IMR-90 (cell line): ENCODE data around the gene BANP. TPM values are rescaled to one million over a fixed set of nuclear protein-coding genes. Genes with fewer than 3 reads are reported as not detected.

Experiments used
- ATAC-seq: fragments of 200-7000 bp; cut with Tn5 transposase; 2 replicates; pipeline ENCODE4 v1.9.1; 2020; ENCODE audit warnings: low read depth, mild to moderate bottlenecking, moderate library complexity
- BruUV-seq: library from RNA; stranded (reverse); fragments of 400-500 nt; replicated peaks from 2 replicates; lab custom pipeline; 2021; lab: Mats Ljungman, UMichigan
- CTCF ChIA-PET: fragments of 300-600 bp; formaldehyde crosslinking; extraction: SDS; loops from one replicate; lab custom pipeline; 2021; ENCODE audit warnings: antibody characterized with exemption; lab: Yijun Ruan, JAX
- POLR2A ChIA-PET: fragments of 300-600 bp; sonication (Branson Sonifier 250); formaldehyde crosslinking; loops from one replicate; lab custom pipeline; 2022; ENCODE audit warnings: antibody characterized with exemption; ENCODE audit not compliant: unreplicated experiment; lab: Charles Lee
- DNase-seq: peaks from one replicate; pipeline ENCODE4 v3.0.0; 2013
- H2AFZ ChIP-seq: replicated peaks from 2 replicates; pipeline ENCODE3; 2013; ENCODE audit warnings: low read length, mild to moderate bottlenecking; ENCODE audit not compliant: poor library complexity
- H2AK5ac ChIP-seq: 2 replicates; pipeline ENCODE4 v1.6.1; 2013; ENCODE audit warnings: low read depth, low read length, inconsistent platforms
- H2AK9ac ChIP-seq: replicated peaks from 2 replicates; pipeline ENCODE3; 2013; ENCODE audit warnings: mild to moderate bottlenecking, low read depth, low read length, moderate library complexity; ENCODE audit not compliant: poor library complexity
- H2BK120ac ChIP-seq: 2 replicates; pipeline ENCODE4 v1.6.1; 2013; ENCODE audit warnings: low read depth, low read length, inconsistent platforms
- H2BK15ac ChIP-seq: 3 replicates; pipeline ENCODE4 v1.6.1; 2013; ENCODE audit warnings: low read depth, low read length, inconsistent platforms
- H2BK20ac ChIP-seq: 2 replicates; pipeline ENCODE4 v1.6.1; 2013; ENCODE audit warnings: low read depth, mild to moderate bottlenecking, inconsistent platforms, low read length, moderate library complexity
- H2BK5ac ChIP-seq: 2 replicates; pipeline ENCODE4 v1.6.1; 2013; ENCODE audit warnings: mild to moderate bottlenecking, low read depth, low read length, inconsistent platforms; ENCODE audit not compliant: poor library complexity, severe bottlenecking
- H3K14ac ChIP-seq: replicated peaks from 2 replicates; pipeline ENCODE4 v1.6.1; 2013; ENCODE audit warnings: low read depth, low read length, inconsistent platforms
- H3K18ac ChIP-seq: 2 replicates; pipeline ENCODE4 v1.6.1; 2013; ENCODE audit warnings: low read depth, low read length, control low read depth
- H3K23ac ChIP-seq: 2 replicates; pipeline ENCODE4 v1.6.1; 2013; ENCODE audit warnings: low read depth, low read length, inconsistent platforms
- H3K27ac ChIP-seq: 2 replicates; pipeline ENCODE4 v1.5.1; 2013; ENCODE audit warnings: mild to moderate bottlenecking, control low read depth, low read length; ENCODE audit not compliant: insufficient read depth
- H3K27me3 ChIP-seq: 2 replicates; pipeline ENCODE4 v1.6.1; 2013; ENCODE audit warnings: low read length; ENCODE audit not compliant: control insufficient read depth, insufficient read depth
- H3K36me3 ChIP-seq: 2 replicates; pipeline ENCODE4 v1.6.1; 2013; ENCODE audit warnings: low read length, mixed read lengths; ENCODE audit not compliant: control insufficient read depth, insufficient read depth
- H3K4ac ChIP-seq: 2 replicates; pipeline ENCODE4 v1.6.1; 2013; ENCODE audit warnings: low read depth, low read length, inconsistent platforms
- H3K4me1 ChIP-seq: 2 replicates; pipeline ENCODE4 v1.6.1; 2013; ENCODE audit warnings: low read length, mixed read lengths; ENCODE audit not compliant: control insufficient read depth, insufficient read depth
- H3K4me2 ChIP-seq: 2 replicates; pipeline ENCODE4 v1.6.1; 2013; ENCODE audit warnings: low read depth, mild to moderate bottlenecking, control low read depth, low read length, moderate library complexity
- H3K4me3 ChIP-seq: 2 replicates; pipeline ENCODE4 v1.5.1; 2013; ENCODE audit warnings: low read depth, mild to moderate bottlenecking, control low read depth, low read length, moderate library complexity; ENCODE audit not compliant: insufficient read depth
- H3K56ac ChIP-seq: 2 replicates; pipeline ENCODE4 v1.6.1; 2013; ENCODE audit warnings: low read length, inconsistent platforms; ENCODE audit not compliant: insufficient read depth; ENCODE audit errors: extremely low read depth
- H3K79me1 ChIP-seq, 2 experiments: 2 replicates each; pipeline ENCODE4 v1.6.1; 2013; ENCODE audit warnings: low read length in 2 of 2, inconsistent platforms in 1 of 2, low read depth in 1 of 2
- H3K9ac ChIP-seq: 2 replicates; pipeline ENCODE4 v1.6.1; 2013; ENCODE audit warnings: low read depth, low read length, control low read depth
- H3K9me1 ChIP-seq: 2 replicates; pipeline ENCODE4 v1.6.1; 2013; ENCODE audit warnings: low read length, inconsistent platforms; ENCODE audit not compliant: insufficient read depth
- H3K9me3 ChIP-seq: 2 replicates; pipeline ENCODE4 v1.6.1; 2013; ENCODE audit warnings: low read length; ENCODE audit not compliant: control insufficient read depth, insufficient read depth
- H4K20me1 ChIP-seq: 2 replicates; pipeline ENCODE4 v1.6.1; 2013; ENCODE audit warnings: low read length, inconsistent platforms; ENCODE audit not compliant: insufficient read depth
- H4K5ac ChIP-seq: 2 replicates; pipeline ENCODE4 v1.6.1; 2013; ENCODE audit warnings: mild to moderate bottlenecking, low read depth, low read length, control low read depth
- H4K8ac ChIP-seq, 2 experiments: 2 replicates each; pipeline ENCODE4 v1.6.1; 2013; ENCODE audit warnings: low read depth in 2 of 2, low read length in 2 of 2, control low read depth in 1 of 2, inconsistent platforms in 1 of 2
- H4K91ac ChIP-seq: 2 replicates; pipeline ENCODE4 v1.6.1; 2013; ENCODE audit warnings: low read depth, low read length, inconsistent platforms; ENCODE audit not compliant: insufficient read depth
- BHLHE40 ChIP-seq: fragments of 150-350 bp; IDR thresholded peaks from 2 replicates; pipeline ENCODE4 v1.6.1; 2016; ENCODE audit warnings: mild to moderate bottlenecking, low read depth, low read length
- CEBPB ChIP-seq: IDR thresholded peaks from 2 replicates; pipeline ENCODE4 v1.6.1; 2012; ENCODE audit warnings: low read depth, low read length, improper control_type of control experiment
- CHD1 ChIP-seq: IDR thresholded peaks from 2 replicates; pipeline ENCODE4 v1.6.1; 2012; ENCODE audit warnings: low read depth, low read length, improper control_type of control experiment
- MAFK ChIP-seq: IDR thresholded peaks from 2 replicates; pipeline ENCODE4 v1.6.1; 2012; ENCODE audit warnings: low read depth, low read length, improper control_type of control experiment
- MAZ ChIP-seq: IDR thresholded peaks from 2 replicates; pipeline ENCODE4 v1.6.1; 2012; ENCODE audit warnings: low read depth, mild to moderate bottlenecking, low read length, improper control_type of control experiment, moderate library complexity, borderline replicate concordance
- MXI1 ChIP-seq: IDR thresholded peaks from 2 replicates; pipeline ENCODE4 v1.6.1; 2012; ENCODE audit warnings: low read depth, mild to moderate bottlenecking, low read length, moderate library complexity, borderline replicate concordance
- NFE2L2 ChIP-seq: fragments of 150-350 bp; IDR thresholded peaks from 2 replicates; pipeline ENCODE4 v1.6.1; 2016; ENCODE audit warnings: low read depth, mild to moderate bottlenecking, low read length
- USF2 ChIP-seq: fragments of 150-350 bp; IDR thresholded peaks from 2 replicates; pipeline ENCODE4 v1.6.1; 2017; ENCODE audit warnings: mild to moderate bottlenecking, antibody characterized with exemption, low read length, low read depth
- WGBS, 2 experiments: methylation state at CpG; one replicate each; pipeline versions ENCODE4 v1.1.5 to v1.1.7; 2013; ENCODE audit warnings: missing lambda C conversion rate in 2 of 2; ENCODE audit not compliant: insufficient read length in 1 of 2; ENCODE audit errors: extremely low coverage in 2 of 2; 5-methylcytosine and 5-hydroxymethylcytosine counted together
- dilution Hi-C: fragments of 300-500 bp; cut with HindIII; formaldehyde crosslinking; loops from one replicate; pipeline ENCODE4 v1.14.3; 2018; ENCODE audit warnings: low sequenced_read_pairs; ENCODE audit not compliant: unreplicated experiment
- in situ Hi-C: fragments of 300-500 bp; cut with MboI; formaldehyde crosslinking; loops from 3 replicates; pipeline ENCODE4 v1.14.3; 2019; ENCODE audit warnings: low sequenced_read_pairs, inconsistent platforms, mixed read lengths
- intact Hi-C: fragments of 100-400 bp; cut with micrococcal nuclease; formaldehyde crosslinking; loops from 2 replicates; pipeline ENCODE4 v1.10.0; 2022
- polyA plus RNA-seq, 3 experiments: library from polyadenylated mRNA; depleted of rRNA; stranded (reverse); fragments of >200 nt; gene quantifications; 2 replicates each; pipeline ENCODE4 v1.2.3, GENCODE V29; 2012; ENCODE audit warnings: low replicate concordance in 1 of 3
- total RNA-seq: library from RNA; depleted of rRNA; stranded (reverse); fragments of >200 nt; gene quantifications from 2 replicates; pipeline ENCODE4 v1.2.3, GENCODE V29; 2012

The BANP gene
- total and polyA plus RNA-seq, 2 of the 4 experiments (the other 2 are of a cell fraction), result 17.4 to 17.9 TPM

- dilution Hi-C loops, result no loop called here
- Histone ChIP-seq H3K14ac (no peak overlapping the region), H3K9ac (no peak overlapping the region), H3K27me3 (no peaks in the 10 kb centered on the region), H3K23ac (peak overlapping the region; percentile 56), H2AK5ac (no peak overlapping the region), H3K4ac (no peak overlapping the region), H3K4me3 (no peak overlapping the region), H3K18ac (no peak overlapping the region), H3K36me3 (peaks cover 2% of the 10 kb centered on the region; the same call in 1 of the 2 replicates), H2AFZ (no peak overlapping the region), H4K20me1 (peaks cover 19% of the 10 kb centered on the region), H2BK5ac (no peak overlapping the region), H3K9me3 (no peaks in the 10 kb centered on the region), H2BK15ac (no peak overlapping the region), H2BK120ac (no peak overlapping the region), H4K91ac (no peak overlapping the region), H3K79me1 (peaks cover 29 to 96% of the 10 kb centered on the region in 2 experiments), H3K4me1 (peaks cover 23% of the 10 kb centered on the region), H3K56ac (no peak overlapping the region), H4K8ac (no peak overlapping the region), H3K4me2 (no peak overlapping the region), H4K5ac (no peak overlapping the region), H3K9me1 (peaks cover 19% of the 10 kb centered on the region), H3K27ac (no peak overlapping the region), H2BK20ac (0 out of 2 replicates have a peak overlapping the region, but pooled peaks have one; percentile 10), H2AK9ac (no peak overlapping the region)
- ChIA-PET CTCF (no interaction called here), POLR2A (no interaction called here)
- TF ChIP-seq MAZ (no peak), NFE2L2 (no peak), MXI1 (no peak), CEBPB (no peak), MAFK (no peak), USF2 (no peak), BHLHE40 (no peak), CHD1 (no peak)
- 41% methylated on average over 4 of the region's 8 CpGs; no CpG with 5 or more reads in 1 of the 2 experiments for WGBS, 2 experiments
- BruUV-seq, result no TSS peak
- in situ Hi-C loops, result no loop called here
- ATAC-seq (no peak), DNase-seq (no peak)
- intact Hi-C loops, result no loop called here
These were observed 9.6 kb downstream of the BANP start for GRCh38 chr16:87960852-87961251.
